ENCODE measurements around the gene EFL1. TPM values are rescaled to one million over a fixed set of nuclear protein-coding genes. Genes with fewer than 3 reads are reported as not detected.
A peak's percentile ranks its signal among the peaks of the same experiment; 100 is the strongest.
"Not testable (repeated sequence)": the region's sequence is repeated elsewhere in the genome, so short reads cannot be mapped to it uniquely, and the experiment has no call there.

Gene EFL1
- total RNA-seq, 4 donors from 2014 or later: 35.0 to 57.9 (median 46.5) TPM

GRCh38 chr15:82298032-82298431, 35.5 kb upstream of the EFL1 start:
- H3K27ac ChIP-seq: no peak overlapping the region
- DNase-seq: no peak
- no peaks in the 10 kb centered on the region for H3K4me1 ChIP-seq
- 92% methylated on average over 13 of the region's 13 CpGs; no CpG with 5 or more reads in 1 of the 2 donors for WGBS, 2 donors (ENCODE audit: low coverage in 1 of 2)
- intact Hi-C loops (cut with DNase I; ENCODE audit: low total_unique reads) (no loop called here), in situ Hi-C loops (cut with MboI; ENCODE audit: low pct_ligation_motif_present in 1 of 4, low pct_unique_long_range_greater_than_20kb in 1 of 4, low sequenced_read_pairs in 3 of 4) (loop anchor here in 1 of 4 donors (25.0 kb wide), 1 partner anchor 114 kb away; no protein-coding TSS in a partner anchor)
- peaks cover 4% of the 10 kb centered on the region for H3K27me3 ChIP-seq
- no peak for TF ChIP-seq POLR2AphosphoS5 (IDR thresholded peaks at IDR 0.05)
- no peak for TF ChIP-seq POLR2A (IDR thresholded peaks at IDR 0.05)
- TF ChIP-seq CTCF (IDR thresholded peaks at IDR 0.05): no peak
- no peak for TF ChIP-seq EP300 (IDR thresholded peaks at IDR 0.05; ENCODE audit: low read depth)
- no peaks in the 10 kb centered on the region for H3K9me3 ChIP-seq
- no peak overlapping the region for H3K4me3 ChIP-seq
- H3K36me3 ChIP-seq: no peaks in the 10 kb centered on the region

GRCh38 chr15:82297546-82297945, 35.0 kb upstream of the EFL1 start:
- DNase-seq: no peak
- Histone ChIP-seq H3K4me3 (no peak overlapping the region), H3K27ac (no peak overlapping the region), H3K4me1 (no peaks in the 10 kb centered on the region), H3K27me3 (peaks cover 4% of the 10 kb centered on the region), H3K9me3 (no peaks in the 10 kb centered on the region), H3K36me3 (no peaks in the 10 kb centered on the region)
- 89 to 97% methylated on average over 3 to 5 of the region's 5 CpGs for WGBS, 2 donors (ENCODE audit: low coverage in 1 of 2)
- in situ Hi-C loops (cut with MboI; ENCODE audit: low pct_ligation_motif_present in 1 of 4, low pct_unique_long_range_greater_than_20kb in 1 of 4, low sequenced_read_pairs in 3 of 4): loop anchor here in 1 of 4 donors (25.0 kb wide), 1 partner anchor 115 kb away; no protein-coding TSS in a partner anchor
- TF ChIP-seq POLR2AphosphoS5 (IDR thresholded peaks at IDR 0.05): no peak
- no peak for TF ChIP-seq CTCF (IDR thresholded peaks at IDR 0.05)
- TF ChIP-seq EP300 (IDR thresholded peaks at IDR 0.05; ENCODE audit: low read depth): no peak
- no peak for TF ChIP-seq POLR2A (IDR thresholded peaks at IDR 0.05)
- intact Hi-C loops (cut with DNase I; ENCODE audit: low total_unique reads): no loop called here

DNA sequence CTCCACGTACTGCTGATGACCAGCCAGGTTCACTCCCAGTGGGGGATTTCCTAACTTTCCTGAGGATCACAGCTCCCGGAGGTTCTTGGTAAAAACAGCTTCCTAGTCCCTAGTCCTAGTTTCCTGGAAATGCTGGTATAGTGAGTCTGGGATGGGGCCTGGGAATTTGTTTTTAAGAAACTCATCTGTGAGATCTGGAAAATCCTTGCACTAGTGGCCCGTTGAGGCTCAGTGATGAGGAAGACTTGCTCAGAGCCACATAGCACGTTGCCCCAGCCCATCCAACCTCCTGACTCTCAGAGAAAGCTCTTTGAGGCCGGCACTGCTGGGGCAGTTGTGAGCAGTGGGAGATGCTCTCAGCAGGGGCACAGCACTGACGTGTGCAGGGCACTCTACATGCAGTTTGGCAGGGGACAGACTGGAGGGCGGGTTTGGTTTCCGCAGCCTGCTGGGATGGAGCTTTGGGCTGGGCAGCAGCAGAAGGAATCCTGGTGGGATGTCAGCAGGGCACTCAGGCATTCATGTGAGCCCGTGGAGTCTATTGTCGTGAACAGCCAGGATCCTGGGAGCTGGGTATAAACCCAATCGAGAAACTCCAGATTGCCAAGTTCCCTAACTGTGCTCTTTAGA, 31.6 kb upstream of the EFL1 start:
- Histone ChIP-seq H3K27me3 (peaks cover 4% of the 10 kb centered on the region), H3K4me3 (no peak overlapping the region), H3K9me3 (no peaks in the 10 kb centered on the region), H3K27ac (no peak overlapping the region), H3K36me3 (no peaks in the 10 kb centered on the region), H3K4me1 (no peaks in the 10 kb centered on the region)
- intact Hi-C loops (cut with DNase I; ENCODE audit: low total_unique reads) (no loop called here), in situ Hi-C loops (cut with MboI; ENCODE audit: low pct_ligation_motif_present in 1 of 4, low pct_unique_long_range_greater_than_20kb in 1 of 4, low sequenced_read_pairs in 3 of 4) (loop anchor here in 1 of 4 donors (25.0 kb wide), 1 partner anchor 118 kb away; no protein-coding TSS in a partner anchor)
- TF ChIP-seq EP300 (IDR thresholded peaks at IDR 0.05; ENCODE audit: low read depth): no peak
- no peak for TF ChIP-seq CTCF (IDR thresholded peaks at IDR 0.05)
- TF ChIP-seq POLR2A (IDR thresholded peaks at IDR 0.05): no peak
- TF ChIP-seq POLR2AphosphoS5 (IDR thresholded peaks at IDR 0.05): no peak
- 73% methylated on average over 10 of the region's 11 CpGs; no CpG with 5 or more reads in 1 of the 2 donors for WGBS, 2 donors (ENCODE audit: low coverage in 1 of 2)
- no peak for DNase-seq

GRCh38 chr15:82292271-82292670, 29.7 kb upstream of the EFL1 start:
- in situ Hi-C loops (cut with MboI; ENCODE audit: low pct_ligation_motif_present in 1 of 4, low pct_unique_long_range_greater_than_20kb in 1 of 4, low sequenced_read_pairs in 3 of 4): loop anchor here in 1 of 4 donors (25.0 kb wide), 1 partner anchor 120 kb away; no protein-coding TSS in a partner anchor
- WGBS, 2 donors (ENCODE audit: low coverage in 1 of 2): 85 to 93% methylated on average over 3 to 5 of the region's 5 CpGs
- Histone ChIP-seq H3K4me1 (no peaks in the 10 kb centered on the region), H3K27me3 (no peaks in the 10 kb centered on the region), H3K9me3 (no peaks in the 10 kb centered on the region), H3K36me3 (no peaks in the 10 kb centered on the region), H3K27ac (no peak overlapping the region), H3K4me3 (no peak overlapping the region)
- no peak for DNase-seq
- TF ChIP-seq POLR2AphosphoS5 (IDR thresholded peaks at IDR 0.05) (no peak), CTCF (IDR thresholded peaks at IDR 0.05) (no peak), POLR2A (IDR thresholded peaks at IDR 0.05) (no peak), EP300 (IDR thresholded peaks at IDR 0.05; ENCODE audit: low read depth) (no peak)
- intact Hi-C loops (cut with DNase I; ENCODE audit: low total_unique reads): no loop called here

GRCh38 chr15:82288202-82288601, 25.7 kb upstream of the EFL1 start:
- H3K27ac ChIP-seq; intact Hi-C loops (cut with DNase I; ENCODE audit: low total_unique reads); DNase-seq; H3K36me3 ChIP-seq; H3K9me3 ChIP-seq; H3K4me3 ChIP-seq; H3K27me3 ChIP-seq; H3K4me1 ChIP-seq: not testable (repeated sequence)
- 89 to 100% methylated on average over 1 to 2 of the region's 2 CpGs for WGBS, 2 donors (ENCODE audit: low coverage in 1 of 2)
- in situ Hi-C loops (cut with MboI; ENCODE audit: low pct_ligation_motif_present in 1 of 4, low pct_unique_long_range_greater_than_20kb in 1 of 4, low sequenced_read_pairs in 3 of 4): loop anchor here in 1 of 4 donors (25.0 kb wide), 1 partner anchor 124 kb away; no protein-coding TSS in a partner anchor

DNA sequence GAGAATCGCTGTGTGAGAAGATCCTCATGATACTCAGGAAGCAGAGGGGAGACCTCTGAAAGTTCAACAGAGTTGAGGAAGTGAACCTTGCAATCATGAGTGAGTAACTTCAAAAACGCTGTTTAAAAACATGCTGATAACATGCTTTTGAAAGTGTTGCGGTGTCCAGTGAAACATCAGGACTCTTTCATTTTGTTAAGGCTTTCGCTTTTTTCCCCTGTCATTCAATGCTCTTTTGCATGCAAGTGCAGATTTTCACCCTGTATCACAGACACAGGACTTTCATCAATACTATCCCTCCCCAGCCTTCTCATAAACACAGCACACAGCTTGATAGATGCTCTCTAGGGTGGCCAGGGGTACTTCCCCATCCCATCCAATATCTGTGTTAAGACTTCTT, 23.9 kb upstream of the EFL1 start:
- peak overlapping the region in 1 of 4 donors; percentile 19 for H3K27ac ChIP-seq
- H3K9me3 ChIP-seq; DNase-seq; H3K27me3 ChIP-seq; intact Hi-C loops (cut with DNase I; ENCODE audit: low total_unique reads); H3K4me3 ChIP-seq; H3K4me1 ChIP-seq; H3K36me3 ChIP-seq: not testable (repeated sequence)
- WGBS, 2 donors (ENCODE audit: low coverage in 1 of 2): 66 to 67% methylated on average over 2 to 4 of the region's 4 CpGs
- in situ Hi-C loops (cut with MboI; ENCODE audit: low pct_ligation_motif_present in 1 of 4, low pct_unique_long_range_greater_than_20kb in 1 of 4, low sequenced_read_pairs in 3 of 4): loop anchor here in 1 of 4 donors (25.0 kb wide), 1 partner anchor 126 kb away; no protein-coding TSS in a partner anchor
